Measurements from ENCODE around the gene PEX5L.
"Not testable (repeated sequence)": the region's sequence is repeated elsewhere in the genome, so short reads cannot be mapped to it uniquely, and the experiment has no call there.

Gene PEX5L

DNA sequence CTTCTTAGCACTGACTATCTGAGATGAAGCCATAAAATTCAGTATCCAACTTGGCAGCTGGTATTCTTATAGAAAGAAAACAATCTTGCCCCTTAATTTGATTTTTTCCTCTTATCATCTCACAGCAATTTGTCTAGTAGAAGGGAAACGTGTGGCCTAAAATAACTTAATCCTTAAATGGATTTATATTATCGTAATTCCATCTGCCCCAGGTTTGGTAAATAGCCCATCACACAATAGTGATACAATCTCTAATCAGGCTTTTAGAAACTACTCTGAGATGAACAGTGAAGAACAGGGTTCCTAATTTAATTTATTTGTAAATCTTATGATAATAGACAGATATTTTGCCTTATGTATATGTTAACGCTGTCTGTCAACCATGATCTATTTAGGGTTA, 24.8 kb downstream of the PEX5L start:
- no peak for DNase-seq (ENCODE audit: low spot score)
- TF ChIP-seq CTCF (IDR thresholded peaks at IDR 0.05; ENCODE audit: extremely low read depth, missing control alignments), result no peak

DNA sequence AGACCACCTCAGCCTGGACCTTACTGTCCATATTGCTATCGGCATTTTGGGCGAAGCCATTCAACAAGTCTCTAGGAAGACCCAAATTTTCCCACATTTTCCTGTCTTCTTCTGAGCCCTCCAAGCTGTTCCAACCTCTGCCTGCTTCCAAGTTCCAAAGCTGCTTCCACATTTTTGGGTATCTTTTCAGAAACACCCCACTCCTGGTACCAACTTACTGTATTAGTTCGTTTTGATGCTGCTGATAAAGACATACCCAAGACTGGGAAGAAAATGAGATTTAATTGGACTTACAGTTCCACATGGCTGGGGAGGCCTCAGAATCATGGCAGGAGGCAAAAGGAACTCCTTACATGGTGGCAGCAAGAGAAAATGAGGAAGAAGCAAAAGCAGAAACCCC, 28.4 kb downstream of the PEX5L start:
- not testable (repeated sequence) for DNase-seq (ENCODE audit: low spot score)

DNA sequence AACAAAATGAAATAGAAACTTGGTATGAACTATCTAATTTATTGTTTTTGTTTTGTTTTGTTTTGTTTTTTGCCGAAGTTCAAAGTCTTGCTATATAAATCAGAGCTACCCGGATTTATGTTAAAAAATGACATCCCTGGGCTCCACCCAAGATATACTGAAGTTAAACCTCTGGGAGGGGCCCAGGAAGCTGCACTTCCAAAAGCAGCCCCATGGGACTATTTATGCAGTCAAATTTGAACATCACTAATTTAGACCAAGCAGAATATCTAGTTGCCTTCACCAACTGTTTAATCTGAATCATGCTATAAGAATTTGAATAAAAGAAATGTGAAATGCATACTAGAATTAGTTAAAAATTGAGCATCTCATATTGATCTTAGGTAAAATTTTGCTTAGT, 32.2 kb downstream of the PEX5L start:
- no peak for DNase-seq (ENCODE audit: low spot score)
- TF ChIP-seq CTCF (IDR thresholded peaks at IDR 0.05; ENCODE audit: extremely low read depth, missing control alignments), result no peak

DNA sequence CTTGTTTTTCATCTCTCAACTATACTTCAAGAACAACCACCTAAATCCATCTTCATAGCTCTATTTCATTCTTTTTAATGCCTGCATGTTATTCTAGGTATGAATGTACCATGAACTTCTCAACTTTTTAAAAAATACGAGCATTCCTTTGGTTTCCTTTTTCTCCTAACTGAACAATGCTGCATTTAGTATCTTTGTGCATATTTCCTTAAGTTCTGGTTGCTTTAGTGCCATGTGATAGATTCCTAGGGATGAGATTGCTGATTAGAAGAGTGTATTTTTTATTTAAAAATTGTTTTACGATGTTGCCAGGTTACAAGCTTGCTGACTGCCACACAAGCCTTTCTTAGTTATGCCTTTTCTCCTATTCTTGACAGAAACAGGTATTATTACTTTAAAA, 34.7 kb downstream of the PEX5L start:
- no peak for TF ChIP-seq CTCF (IDR thresholded peaks at IDR 0.05; ENCODE audit: extremely low read depth, missing control alignments)

DNA sequence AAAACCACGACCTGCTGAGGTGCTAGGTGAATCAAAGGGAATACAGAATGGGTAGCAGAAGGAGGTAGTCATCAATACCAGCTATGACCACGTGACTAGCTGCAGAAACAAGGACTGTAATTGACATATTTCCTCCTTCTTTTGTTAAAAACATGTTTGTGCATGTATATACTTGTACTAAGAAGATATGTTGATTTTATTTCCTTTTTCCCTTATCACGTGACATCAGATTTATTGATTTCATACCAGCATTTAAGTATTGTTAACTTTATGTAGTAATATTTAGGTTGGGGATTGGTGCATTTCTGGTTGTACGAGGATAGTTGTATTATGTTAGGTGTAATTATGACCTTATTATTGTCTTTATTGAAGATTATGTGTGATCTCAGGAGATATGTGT, 36.2 kb downstream of the PEX5L start:
- DNase-seq (ENCODE audit: low spot score), result no peak
- no peak for TF ChIP-seq CTCF (IDR thresholded peaks at IDR 0.05; ENCODE audit: extremely low read depth, missing control alignments)

More for the DNA sequence above, 34.7 kb downstream of the PEX5L start:
- DNase-seq (ENCODE audit: low spot score), result no peak

DNA sequence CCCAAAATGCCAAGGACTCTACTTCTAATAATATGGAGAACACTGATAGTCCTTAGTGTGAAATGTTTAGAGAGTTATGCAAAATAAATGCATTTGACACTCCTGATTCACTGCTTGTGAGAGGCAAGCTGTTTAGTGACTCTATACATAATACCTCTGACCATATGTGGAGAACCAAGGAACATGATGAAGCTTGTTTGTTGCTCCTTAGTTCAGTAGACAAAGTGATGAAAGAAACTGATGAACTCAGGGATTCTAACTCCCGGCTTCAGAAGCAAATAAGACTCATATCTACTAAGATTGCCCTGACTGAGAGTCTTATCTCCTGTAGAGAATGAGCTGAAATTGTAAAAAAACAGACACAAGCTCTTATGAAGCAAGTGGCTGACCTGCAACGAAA, 41.3 kb downstream of the PEX5L start:
- DNase-seq (ENCODE audit: low spot score), result no peak
- no peak for TF ChIP-seq CTCF (IDR thresholded peaks at IDR 0.05; ENCODE audit: extremely low read depth, missing control alignments)

DNA sequence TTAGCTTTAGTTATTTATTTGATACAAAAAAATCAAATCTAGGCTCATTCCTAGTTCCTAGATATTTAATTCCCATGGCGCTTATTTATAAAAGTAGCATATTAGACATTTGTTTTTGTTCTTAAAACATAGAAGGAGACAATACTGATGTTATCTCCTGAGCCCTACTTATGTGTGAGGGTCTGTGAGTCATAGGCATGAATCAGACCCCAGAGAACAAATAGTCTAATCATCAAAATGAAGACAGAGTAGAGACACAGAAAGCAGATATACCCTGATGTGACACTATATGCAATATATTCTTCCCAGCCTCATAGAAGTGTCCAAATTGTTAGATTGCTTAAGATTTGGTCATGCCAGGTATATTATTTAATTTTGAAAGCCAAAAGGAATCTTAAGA, 44.9 kb downstream of the PEX5L start:
- no peak for DNase-seq (ENCODE audit: low spot score)
- TF ChIP-seq CTCF (IDR thresholded peaks at IDR 0.05; ENCODE audit: extremely low read depth, missing control alignments), result no peak

DNA sequence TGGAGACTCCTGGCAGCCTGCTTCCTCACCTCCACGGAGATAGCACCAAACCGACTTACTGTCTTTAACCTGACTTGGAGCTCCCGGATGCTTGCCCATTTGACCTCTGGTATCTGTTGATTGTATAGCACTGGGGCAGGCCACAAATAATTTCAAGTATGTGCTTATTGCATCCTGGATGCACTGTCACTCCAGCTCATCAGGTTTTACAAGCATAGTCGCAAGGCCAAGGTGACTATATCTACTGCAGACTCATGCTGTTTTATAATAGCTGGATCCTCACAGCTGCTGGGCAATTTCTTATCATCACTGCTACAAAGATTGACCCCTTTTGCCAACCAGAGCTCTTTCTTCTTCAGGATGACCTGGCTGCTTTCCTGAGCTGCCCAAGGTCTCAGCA, 45.6 kb downstream of the PEX5L start:
- TF ChIP-seq CTCF (IDR thresholded peaks at IDR 0.05; ENCODE audit: extremely low read depth, missing control alignments), result no peak
- DNase-seq (ENCODE audit: low spot score), result no peak

All from GM20000 (cell line).